AG09309 (cell line): ENCODE results near the gene EPHB2.

Experiments used
- DNase-seq: peaks from one replicate; pipeline ENCODE4 v3.0.0-alpha.2; 2010; ENCODE audit warnings: low read depth
- H3K4me3 ChIP-seq: 2 replicates; pipeline ENCODE4 v1.5.1; 2011; ENCODE audit warnings: mild to moderate bottlenecking, low read depth, low read length, moderate library complexity; ENCODE audit not compliant: control insufficient read depth
- CTCF ChIP-seq: IDR thresholded peaks from 2 replicates; pipeline ENCODE4 v1.5.1; 2011; ENCODE audit warnings: mild to moderate bottlenecking, low read depth, low read length, inconsistent platforms; ENCODE audit not compliant: insufficient read depth, control insufficient read depth; ENCODE audit errors: missing control alignments

EPHB2 gene

DNA sequence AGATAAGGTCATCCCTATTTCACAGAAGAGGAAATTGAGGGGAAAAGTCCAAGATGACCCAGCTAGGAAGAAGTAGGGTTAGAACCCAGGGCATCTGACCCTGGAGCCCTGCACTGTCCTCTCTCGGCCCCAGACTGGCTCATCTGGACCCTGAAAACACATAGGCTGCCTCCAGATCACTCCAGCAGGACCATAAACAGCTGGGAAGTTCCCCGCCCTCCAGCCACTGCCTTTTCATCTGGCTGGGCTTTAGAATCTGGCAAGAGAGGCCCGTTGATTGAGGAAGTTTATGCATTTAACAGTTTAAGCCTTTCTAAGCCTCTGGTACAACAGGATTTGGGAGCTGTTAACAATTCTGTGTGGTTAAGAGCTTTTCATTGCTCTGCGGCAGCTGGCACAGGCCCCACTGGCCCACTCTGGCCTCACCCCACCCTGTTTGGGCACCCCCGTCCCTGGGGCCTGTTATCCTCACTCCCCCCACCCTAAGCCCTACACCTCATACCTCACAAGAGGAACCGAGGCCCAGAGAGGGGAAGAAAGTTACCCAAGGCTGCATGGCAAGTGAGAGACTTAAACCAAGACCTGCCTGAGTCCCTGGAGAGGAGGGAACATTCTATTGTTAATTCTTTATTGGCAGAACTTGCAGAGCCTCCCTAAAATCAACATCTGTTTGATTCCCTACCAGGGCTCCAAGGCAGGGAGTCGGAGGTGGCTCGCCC, 84.2 kb downstream of the EPHB2 start:
- TF ChIP-seq CTCF, result no peak
- H3K4me3 ChIP-seq, result no peak overlapping the region
- no peak for DNase-seq

DNA sequence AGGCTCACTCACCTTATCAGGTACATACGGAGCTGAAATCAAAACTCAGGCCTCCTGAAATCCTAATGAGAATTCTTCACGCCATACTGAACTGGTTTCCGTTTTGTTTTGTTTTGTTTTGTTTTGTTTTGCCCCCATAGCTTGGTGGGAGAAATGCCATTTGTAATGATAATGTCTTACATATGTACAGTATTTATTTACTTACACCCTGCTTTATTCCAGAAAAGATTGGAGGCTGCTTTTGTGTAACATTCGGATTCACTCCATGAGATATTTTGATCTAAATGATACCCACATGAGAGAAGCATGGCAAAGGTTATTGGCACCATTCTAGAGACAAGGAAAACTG, 84.7 kb downstream of the EPHB2 start:
- H3K4me3 ChIP-seq, result no peak overlapping the region
- TF ChIP-seq CTCF, result no peak
- no peak for DNase-seq

DNA sequence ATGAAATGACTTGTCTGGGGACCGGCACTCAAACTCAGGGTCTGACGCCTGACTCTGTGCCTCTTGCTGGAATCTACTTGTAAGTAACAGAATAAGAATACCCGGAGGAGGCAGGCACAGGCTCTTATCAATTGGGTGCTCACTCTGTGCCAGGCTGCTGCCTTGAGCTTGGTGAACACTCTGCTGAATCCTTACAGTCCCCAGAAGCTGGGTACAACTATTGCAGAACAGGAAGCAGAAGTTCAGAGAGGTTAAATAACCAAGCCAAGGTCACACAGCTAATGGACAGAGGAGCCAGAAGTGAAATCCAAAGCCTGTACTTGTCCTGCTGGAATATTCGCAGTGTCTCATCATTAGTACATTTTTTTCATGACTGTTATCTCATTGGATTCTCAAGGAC, 86.0 kb downstream of the EPHB2 start:
- DNase-seq, result no peak
- no peak for TF ChIP-seq CTCF
- no peak overlapping the region for H3K4me3 ChIP-seq

DNA sequence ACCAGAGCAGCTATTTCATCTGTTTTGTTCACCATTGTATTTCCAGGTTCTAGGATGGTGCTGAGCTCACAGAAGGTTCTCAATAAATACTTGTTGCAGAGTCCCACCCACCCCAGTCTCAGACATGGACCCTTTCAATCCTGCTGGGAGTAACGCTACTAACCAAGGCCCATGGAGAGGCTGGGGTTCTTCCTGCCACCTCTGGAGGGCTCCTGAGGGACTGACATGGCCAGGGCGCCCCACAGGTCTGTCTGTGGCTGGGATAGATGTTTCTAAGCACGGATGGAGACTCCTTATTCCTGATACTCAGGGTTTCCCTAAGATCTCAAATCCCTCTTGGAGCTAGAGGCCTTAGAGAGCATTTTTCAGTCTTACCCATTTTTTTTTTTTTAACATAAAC, 87.4 kb downstream of the EPHB2 start:
- TF ChIP-seq CTCF, result no peak
- no peak overlapping the region for H3K4me3 ChIP-seq
- DNase-seq, result no peak

- no peak for TF ChIP-seq CTCF
- no peak for DNase-seq
- no peak overlapping the region for H3K4me3 ChIP-seq
Measured at GRCh38 chr1:22799971-22800370, 89.3 kb downstream of the EPHB2 start.

- DNase-seq, result no peak
- H3K4me3 ChIP-seq, result no peak overlapping the region
- TF ChIP-seq CTCF, result no peak
Measured at GRCh38 chr1:22800629-22801028, 90.0 kb downstream of the EPHB2 start.

- no peak for DNase-seq
- no peak overlapping the region for H3K4me3 ChIP-seq
- TF ChIP-seq CTCF, result no peak
Measured at GRCh38 chr1:22801347-22801746, 90.7 kb downstream of the EPHB2 start.
